ENCODE measurements around the gene MED8.
A peak's percentile ranks its signal among the peaks of the same experiment; 100 is the strongest.

DNA sequence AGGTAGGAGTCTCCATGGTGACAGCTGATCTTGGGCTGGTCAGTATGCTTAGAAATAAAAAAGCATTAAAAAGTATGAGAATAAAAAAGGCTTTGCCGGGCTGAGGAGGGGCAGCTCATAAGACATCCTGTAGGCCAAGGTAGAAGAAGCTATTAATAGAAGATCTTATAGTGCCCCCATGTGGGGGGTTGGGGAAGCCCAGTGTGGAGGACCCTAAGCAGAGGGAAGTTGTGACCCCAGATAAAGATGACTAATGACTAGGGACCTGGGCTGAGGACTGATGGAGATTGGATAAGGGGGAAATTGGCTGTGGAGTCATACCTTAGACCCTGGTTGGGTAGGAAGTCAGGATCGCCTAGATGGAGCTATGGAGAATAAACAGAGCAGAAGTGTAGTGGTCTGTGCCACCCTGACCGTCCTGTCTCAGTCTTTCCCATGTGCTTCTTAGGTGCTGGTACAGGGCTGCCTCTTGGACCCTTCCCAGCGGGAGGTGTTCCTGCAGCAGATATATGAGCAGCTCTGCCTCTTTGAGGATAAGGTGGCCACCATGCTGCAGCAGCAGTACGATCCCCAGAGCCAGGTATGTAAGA lies 25.1 kb upstream of the MED8 start:
- no peak for TF ChIP-seq EZH2 (IDR thresholded peaks at IDR 0.05; ENCODE audit: insufficient read depth, low read length)
- TF ChIP-seq, protein P1, sequence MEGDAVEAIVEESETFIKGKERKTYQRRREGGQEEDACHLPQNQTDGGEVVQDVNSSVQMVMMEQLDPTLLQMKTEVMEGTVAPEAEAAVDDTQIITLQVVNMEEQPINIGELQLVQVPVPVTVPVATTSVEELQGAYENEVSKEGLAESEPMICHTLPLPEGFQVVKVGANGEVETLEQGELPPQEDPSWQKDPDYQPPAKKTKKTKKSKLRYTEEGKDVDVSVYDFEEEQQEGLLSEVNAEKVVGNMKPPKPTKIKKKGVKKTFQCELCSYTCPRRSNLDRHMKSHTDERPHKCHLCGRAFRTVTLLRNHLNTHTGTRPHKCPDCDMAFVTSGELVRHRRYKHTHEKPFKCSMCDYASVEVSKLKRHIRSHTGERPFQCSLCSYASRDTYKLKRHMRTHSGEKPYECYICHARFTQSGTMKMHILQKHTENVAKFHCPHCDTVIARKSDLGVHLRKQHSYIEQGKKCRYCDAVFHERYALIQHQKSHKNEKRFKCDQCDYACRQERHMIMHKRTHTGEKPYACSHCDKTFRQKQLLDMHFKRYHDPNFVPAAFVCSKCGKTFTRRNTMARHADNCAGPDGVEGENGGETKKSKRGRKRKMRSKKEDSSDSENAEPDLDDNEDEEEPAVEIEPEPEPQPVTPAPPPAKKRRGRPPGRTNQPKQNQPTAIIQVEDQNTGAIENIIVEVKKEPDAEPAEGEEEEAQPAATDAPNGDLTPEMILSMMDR (IDR thresholded peaks at IDR 0.05; ENCODE audit: insufficient read depth, low read depth, low read length): peak; percentile 62

Measured in astrocyte (in vitro differentiated cells and primary cell).